Measurements from ENCODE around the gene LDB1. TPM values are rescaled to one million over a fixed set of nuclear protein-coding genes. Genes with fewer than 3 reads are reported as not detected.

LDB1 gene
- total RNA-seq, 2 experiments from 2014 or later: 116 to 117 TPM

DNA sequence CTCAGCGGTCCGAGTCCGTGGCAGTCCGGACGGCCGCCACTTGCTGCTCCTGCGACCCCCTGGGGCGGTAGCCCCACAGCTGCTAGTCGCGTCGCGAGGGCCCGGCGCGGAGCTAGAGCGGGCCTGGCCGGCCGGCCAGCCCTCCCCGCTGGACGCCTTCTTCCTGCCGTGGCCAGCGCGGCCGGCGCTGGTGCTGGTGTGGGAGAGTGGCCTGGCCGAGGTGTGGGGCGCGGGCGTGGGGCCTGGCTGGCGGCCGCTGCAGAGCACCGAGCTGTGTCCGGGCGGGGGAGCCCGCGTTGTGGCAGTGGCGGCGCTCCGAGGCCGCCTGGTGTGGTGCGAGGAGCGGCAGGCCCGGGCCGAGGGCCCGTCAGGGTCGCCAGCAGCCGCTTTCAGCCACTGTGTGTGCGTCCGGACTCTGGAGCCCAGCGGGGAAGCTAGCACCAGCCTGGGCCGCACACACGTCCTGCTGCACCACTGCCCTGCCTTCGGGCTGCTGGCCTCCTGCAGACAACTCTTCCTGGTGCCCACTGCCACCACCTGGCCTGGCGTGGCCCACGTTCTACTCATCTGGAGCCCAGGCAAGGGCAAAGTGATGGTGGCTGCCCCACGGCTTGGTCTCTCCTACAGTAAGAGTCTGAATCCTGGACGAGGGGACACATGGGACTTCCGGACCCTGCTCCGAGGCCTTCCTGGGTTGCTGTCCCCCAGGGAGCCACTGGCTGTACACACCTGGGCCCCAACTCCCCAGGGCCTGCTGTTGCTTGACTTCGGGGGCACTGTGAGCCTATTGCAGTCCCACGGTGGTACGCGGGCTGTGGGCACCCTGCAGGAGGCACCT, 54.4 kb downstream of the LDB1 start:
- POLR2A ChIA-PET: interaction anchor here (0.5 to 1.4 kb wide), 7 partner anchors 11 to 893 kb away, joined by 3 to 10 read pairs (median 3); partner anchors contain the start of gene NOLC1
- H3K27me3 Mint-ChIP-seq: no peaks in the 10 kb centered on the region
- H3K4me3 ChIP-seq (ENCODE audit: low read length): peak overlapping the region; percentile 60

DNA sequence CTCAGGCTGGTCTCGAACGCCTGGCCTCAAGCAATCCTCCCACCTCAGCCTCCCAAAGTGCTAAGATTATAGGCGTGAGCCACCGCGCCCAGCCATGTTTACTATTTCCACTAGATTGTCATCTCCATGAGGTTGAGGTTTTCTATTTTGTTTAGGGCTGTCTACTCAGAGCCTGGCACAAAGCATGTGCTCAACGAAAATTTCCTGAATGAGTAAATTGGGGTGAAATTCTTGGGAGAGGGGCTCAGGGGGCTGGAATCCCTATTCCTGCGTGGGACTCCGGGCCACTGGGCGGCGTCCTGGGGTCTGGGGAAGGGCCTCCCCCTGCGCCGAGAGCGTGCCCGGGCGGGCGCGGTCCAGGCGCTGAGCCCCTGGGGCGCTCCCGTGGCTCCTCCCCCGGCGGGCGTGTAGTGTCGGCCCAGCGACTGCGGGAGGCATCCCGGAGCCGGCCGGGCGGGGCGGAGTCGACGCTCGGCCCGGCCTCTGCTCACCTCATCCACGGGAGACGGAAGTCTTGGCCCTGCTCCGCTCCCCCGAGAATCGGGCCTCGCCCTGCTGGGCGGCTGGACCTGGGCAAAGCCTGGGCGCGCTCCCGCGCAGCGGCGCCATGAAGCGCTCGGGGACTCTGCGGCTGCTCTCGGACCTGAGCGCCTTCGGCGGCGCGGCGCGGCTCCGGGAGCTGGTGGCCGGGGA, 55.2 kb downstream of the LDB1 start, which contains the start of gene HPS6:
TSS of gene HPS6 (plus strand) at position 482 of the 693 bp plus-strand sequence. CDS start at position 608, 126 bp downstream.
- TF ChIP-seq, protein P1, sequence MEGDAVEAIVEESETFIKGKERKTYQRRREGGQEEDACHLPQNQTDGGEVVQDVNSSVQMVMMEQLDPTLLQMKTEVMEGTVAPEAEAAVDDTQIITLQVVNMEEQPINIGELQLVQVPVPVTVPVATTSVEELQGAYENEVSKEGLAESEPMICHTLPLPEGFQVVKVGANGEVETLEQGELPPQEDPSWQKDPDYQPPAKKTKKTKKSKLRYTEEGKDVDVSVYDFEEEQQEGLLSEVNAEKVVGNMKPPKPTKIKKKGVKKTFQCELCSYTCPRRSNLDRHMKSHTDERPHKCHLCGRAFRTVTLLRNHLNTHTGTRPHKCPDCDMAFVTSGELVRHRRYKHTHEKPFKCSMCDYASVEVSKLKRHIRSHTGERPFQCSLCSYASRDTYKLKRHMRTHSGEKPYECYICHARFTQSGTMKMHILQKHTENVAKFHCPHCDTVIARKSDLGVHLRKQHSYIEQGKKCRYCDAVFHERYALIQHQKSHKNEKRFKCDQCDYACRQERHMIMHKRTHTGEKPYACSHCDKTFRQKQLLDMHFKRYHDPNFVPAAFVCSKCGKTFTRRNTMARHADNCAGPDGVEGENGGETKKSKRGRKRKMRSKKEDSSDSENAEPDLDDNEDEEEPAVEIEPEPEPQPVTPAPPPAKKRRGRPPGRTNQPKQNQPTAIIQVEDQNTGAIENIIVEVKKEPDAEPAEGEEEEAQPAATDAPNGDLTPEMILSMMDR (IDR thresholded peaks at IDR 0.05): no peak
- ChIA-PET POLR2A (interaction anchor here (0.8 to 1.4 kb wide), 5 partner anchors 10 to 87 kb away, joined by 3 to 10 read pairs (median 3); partner anchors contain the start of gene NOLC1), CTCF (interaction anchor here (0.9 kb wide), 1 partner anchor 13 kb away, joined by 4 read pairs; no protein-coding TSS in a partner anchor)
- peak within 1 kb of the TSS; percentile 77 to 82 for H3K27ac ChIP-seq (ENCODE audit: low read depth in 1 of 2, low read length in 2 of 2)
- ATAC-seq (ENCODE audit: poor library complexity) (peak; percentile 96), DNase-seq (peak; percentile 70 to 95 (median 88))
- H3K27me3 ChIP-seq (ENCODE audit: control insufficient read depth in 1 of 2, insufficient read depth in 2 of 2, low read length in 2 of 2): no peaks in the 10 kb centered on the region
- H3K27ac Mint-ChIP-seq: peak within 1 kb of the TSS; percentile 89
- intact Hi-C loops (cut with DNase I, micrococcal nuclease): loop anchor here (1.0 to 10.0 kb wide), 5 partner anchors 9 to 680 kb away; partner anchors contain the start of genes ARMH3 (in 1 of the 2) and WBP1L (in 1 of the 2)
- H3K36me3 ChIP-seq (ENCODE audit: insufficient read depth, low read length): peaks cover 19% of the 10 kb centered on the region
- H3K9me3 ChIP-seq (ENCODE audit: control insufficient read depth in 1 of 2, insufficient read depth in 1 of 2, low read length in 2 of 2): no peaks in the 10 kb centered on the region
- peaks cover 39% of the 10 kb centered on the region for H3K4me1 ChIP-seq (ENCODE audit: insufficient read depth, low read length)
- no peaks in the 10 kb centered on the region for H3K9me3 Mint-ChIP-seq
- H3K27me3 Mint-ChIP-seq: no peaks in the 10 kb centered on the region
- H3K4me1 Mint-ChIP-seq (ENCODE audit: low read depth): peaks cover 23% of the 10 kb centered on the region
- peak within 1 kb of the TSS; percentile 92 for H3K4me3 Mint-ChIP-seq
- H3K36me3 Mint-ChIP-seq (ENCODE audit: low read depth): peaks cover 3% of the 10 kb centered on the region
- peak within 1 kb of the TSS; percentile 60 for H3K4me3 ChIP-seq (ENCODE audit: low read length)

More for the DNA sequence above, 54.4 kb downstream of the LDB1 start:
- Histone ChIP-seq H3K27me3 (ENCODE audit: control insufficient read depth in 1 of 2, insufficient read depth in 2 of 2, low read length in 2 of 2) (no peaks in the 10 kb centered on the region), H3K27ac (ENCODE audit: low read depth in 1 of 2, low read length in 2 of 2) (peak overlapping the region; percentile 60 to 82), H3K9me3 (ENCODE audit: control insufficient read depth in 1 of 2, insufficient read depth in 1 of 2, low read length in 2 of 2) (no peaks in the 10 kb centered on the region), H3K4me1 (ENCODE audit: insufficient read depth, low read length) (peaks cover 39% of the 10 kb centered on the region), H3K36me3 (ENCODE audit: insufficient read depth, low read length) (peaks cover 19% of the 10 kb centered on the region)
- intact Hi-C loops (cut with DNase I, micrococcal nuclease): loop anchor here (1.0 to 10.0 kb wide), 5 partner anchors 52 to 679 kb away; partner anchors contain the start of genes KCNIP2 (in 1 of the 2) and WBP1L (in 1 of the 2)
- ATAC-seq (ENCODE audit: poor library complexity) (no peak), DNase-seq (peak in 5 of 14 experiments; percentile 5 to 53 (median 15))
- Mint-ChIP-seq H3K27ac (peak overlapping the region; percentile 84), H3K36me3 (ENCODE audit: low read depth) (peaks cover 3% of the 10 kb centered on the region), H3K9me3 (no peaks in the 10 kb centered on the region), H3K4me3 (peak overlapping the region; percentile 90), H3K4me1 (ENCODE audit: low read depth) (peaks cover 23% of the 10 kb centered on the region)
- CTCF ChIA-PET: interaction anchor here (0.9 kb wide), 1 partner anchor 14 kb away, joined by 4 read pairs; no protein-coding TSS in a partner anchor
- TF ChIP-seq, protein P1 (IDR thresholded peaks at IDR 0.05): no peak

DNA sequence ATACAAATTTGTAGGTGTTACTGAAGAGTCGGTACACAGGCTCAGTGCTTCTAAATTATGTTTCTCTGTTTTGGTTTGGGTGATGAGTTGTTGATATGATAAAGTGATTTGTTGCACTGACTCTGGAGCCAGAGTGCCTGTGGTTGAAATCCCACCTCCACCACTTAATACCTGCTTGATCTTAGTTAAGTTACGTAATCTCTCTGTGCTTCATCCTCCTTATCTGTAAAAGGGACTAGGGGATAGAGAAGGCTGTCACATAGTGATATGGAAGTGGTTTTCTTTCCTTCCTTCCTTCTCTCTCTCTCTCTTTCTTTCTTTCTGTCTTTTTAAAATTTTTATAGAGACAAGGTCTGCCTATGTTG, 55.7 kb downstream of the LDB1 start:
- Mint-ChIP-seq H3K36me3 (ENCODE audit: low read depth) (peaks cover 3% of the 10 kb centered on the region), H3K27me3 (no peaks in the 10 kb centered on the region), H3K27ac (peak overlapping the region; percentile 89), H3K4me3 (peak overlapping the region; percentile 92), H3K9me3 (no peaks in the 10 kb centered on the region), H3K4me1 (ENCODE audit: low read depth) (peaks cover 23% of the 10 kb centered on the region)
- Histone ChIP-seq H3K27ac (ENCODE audit: low read depth in 1 of 2, low read length in 2 of 2) (peak overlapping the region; percentile 77 to 82), H3K9me3 (ENCODE audit: control insufficient read depth in 1 of 2, insufficient read depth in 1 of 2, low read length in 2 of 2) (no peaks in the 10 kb centered on the region), H3K27me3 (ENCODE audit: control insufficient read depth in 1 of 2, insufficient read depth in 2 of 2, low read length in 2 of 2) (no peaks in the 10 kb centered on the region), H3K4me3 (ENCODE audit: low read length) (peak overlapping the region; percentile 60), H3K4me1 (ENCODE audit: insufficient read depth, low read length) (peaks cover 39% of the 10 kb centered on the region), H3K36me3 (ENCODE audit: insufficient read depth, low read length) (peaks cover 19% of the 10 kb centered on the region)
- DNase-seq: no peak
- TF ChIP-seq, protein P1 (IDR thresholded peaks at IDR 0.05): no peak
- POLR2A ChIA-PET: no interaction called here
- CTCF ChIA-PET: no interaction called here
- ATAC-seq (ENCODE audit: poor library complexity): no peak
- intact Hi-C loops (cut with DNase I, micrococcal nuclease): loop anchor here in 1 of 2 experiments (1.0 to 10.0 kb wide), 3 partner anchors 8 to 680 kb away; partner anchors contain the start of genes ARMH3 and WBP1L
